ENCODE results near the gene PARN. TPM values are rescaled to one million over a fixed set of nuclear protein-coding genes. Genes with fewer than 3 reads are reported as not detected.

The PARN gene
- total and polyA plus RNA-seq, 4 donors: 12.3 to 44.4 (median 25.2) TPM

- Histone ChIP-seq H3K27me3 (ENCODE audit: control insufficient read depth in 3 of 3, insufficient read depth in 3 of 3, low read length in 2 of 3) (no peaks in the 10 kb centered on the region), H3K9me3 (ENCODE audit: control insufficient read depth in 4 of 4, insufficient read depth in 3 of 4, low read length in 3 of 4) (no peaks in the 10 kb centered on the region), H3K4me1 (ENCODE audit: control insufficient read depth in 5 of 5, insufficient read depth in 5 of 5, low read length in 5 of 5) (peaks cover 0 to 6% (median 0%) of the 10 kb centered on the region in 5 donors), H3K9ac (ENCODE audit: insufficient read depth in 1 of 2, low read length in 2 of 2) (no peak overlapping the region), H3K4me3 (no peak overlapping the region), H3K27ac (ENCODE audit: low read depth in 1 of 2, low read length in 1 of 2) (no peak overlapping the region), H3K36me3 (ENCODE audit: control insufficient read depth in 4 of 4, insufficient read depth in 4 of 4, low read length in 4 of 4) (peaks cover 0 to 1% (median 0%) of the 10 kb centered on the region in 4 donors)
- no peak for DNase-seq
- 80 to 81% methylated on average over 9 of the region's 9 CpGs for WGBS, 2 donors
- TF ChIP-seq, protein P1, sequence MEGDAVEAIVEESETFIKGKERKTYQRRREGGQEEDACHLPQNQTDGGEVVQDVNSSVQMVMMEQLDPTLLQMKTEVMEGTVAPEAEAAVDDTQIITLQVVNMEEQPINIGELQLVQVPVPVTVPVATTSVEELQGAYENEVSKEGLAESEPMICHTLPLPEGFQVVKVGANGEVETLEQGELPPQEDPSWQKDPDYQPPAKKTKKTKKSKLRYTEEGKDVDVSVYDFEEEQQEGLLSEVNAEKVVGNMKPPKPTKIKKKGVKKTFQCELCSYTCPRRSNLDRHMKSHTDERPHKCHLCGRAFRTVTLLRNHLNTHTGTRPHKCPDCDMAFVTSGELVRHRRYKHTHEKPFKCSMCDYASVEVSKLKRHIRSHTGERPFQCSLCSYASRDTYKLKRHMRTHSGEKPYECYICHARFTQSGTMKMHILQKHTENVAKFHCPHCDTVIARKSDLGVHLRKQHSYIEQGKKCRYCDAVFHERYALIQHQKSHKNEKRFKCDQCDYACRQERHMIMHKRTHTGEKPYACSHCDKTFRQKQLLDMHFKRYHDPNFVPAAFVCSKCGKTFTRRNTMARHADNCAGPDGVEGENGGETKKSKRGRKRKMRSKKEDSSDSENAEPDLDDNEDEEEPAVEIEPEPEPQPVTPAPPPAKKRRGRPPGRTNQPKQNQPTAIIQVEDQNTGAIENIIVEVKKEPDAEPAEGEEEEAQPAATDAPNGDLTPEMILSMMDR (IDR thresholded peaks at IDR 0.05; ENCODE audit: control extremely low read depth, extremely low read depth): no peak
- ATAC-seq (ENCODE audit: insufficient read depth, low FRiP score): no peak
These were observed 202.6 kb downstream of the PARN start for GRCh38 chr16:14427371-14427948.

GRCh38 chr16:14424595-14424994 lies 205.5 kb downstream of the PARN start:
- ATAC-seq (ENCODE audit: insufficient read depth, low FRiP score) (no peak), DNase-seq (no peak)
- Histone ChIP-seq H3K9ac (ENCODE audit: insufficient read depth in 1 of 2, low read length in 2 of 2) (no peak overlapping the region), H3K9me3 (ENCODE audit: control insufficient read depth in 4 of 4, insufficient read depth in 3 of 4, low read length in 3 of 4) (no peaks in the 10 kb centered on the region), H3K4me1 (ENCODE audit: control insufficient read depth in 5 of 5, insufficient read depth in 5 of 5, low read length in 5 of 5) (peaks cover 0 to 11% (median 6%) of the 10 kb centered on the region in 5 donors), H3K36me3 (ENCODE audit: control insufficient read depth in 4 of 4, insufficient read depth in 4 of 4, low read length in 4 of 4) (peaks cover 0 to 1% (median 0%) of the 10 kb centered on the region in 4 donors), H3K27me3 (ENCODE audit: control insufficient read depth in 3 of 3, insufficient read depth in 3 of 3, low read length in 2 of 3) (no peaks in the 10 kb centered on the region), H3K4me3 (no peak overlapping the region), H3K27ac (ENCODE audit: low read depth in 1 of 2, low read length in 1 of 2) (no peak overlapping the region)
- TF ChIP-seq, protein P1 (IDR thresholded peaks at IDR 0.05; ENCODE audit: control extremely low read depth, extremely low read depth): no peak
- 76 to 79% methylated on average over 4 of the region's 4 CpGs for WGBS, 2 donors

DNA sequence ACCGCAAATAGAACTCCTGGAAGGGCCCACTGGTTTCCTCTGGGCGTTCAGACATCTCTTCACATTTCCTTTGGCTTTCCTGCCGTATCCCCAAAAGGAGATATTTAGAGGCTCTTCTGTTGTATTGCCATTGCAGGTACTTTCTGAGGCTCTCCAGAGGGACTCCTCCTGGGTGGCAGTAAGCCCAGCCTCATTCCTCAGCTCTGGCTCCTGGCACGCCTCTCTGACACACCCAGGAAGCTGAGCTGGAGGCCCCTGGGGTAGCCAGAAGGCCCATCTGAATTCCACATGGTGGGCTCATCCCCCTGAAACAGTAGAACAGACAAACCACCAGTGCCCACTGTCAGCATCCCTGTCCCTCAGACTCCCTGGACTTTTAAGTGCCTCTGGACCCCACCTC lies 206.7 kb downstream of the PARN start:
- Histone ChIP-seq H3K27ac (ENCODE audit: low read depth in 1 of 2, low read length in 1 of 2) (no peak overlapping the region), H3K4me1 (ENCODE audit: control insufficient read depth in 5 of 5, insufficient read depth in 5 of 5, low read length in 5 of 5) (peaks cover 0 to 17% (median 6%) of the 10 kb centered on the region in 5 donors), H3K27me3 (ENCODE audit: control insufficient read depth in 3 of 3, insufficient read depth in 3 of 3, low read length in 2 of 3) (no peaks in the 10 kb centered on the region), H3K4me3 (no peak overlapping the region), H3K9ac (ENCODE audit: insufficient read depth in 1 of 2, low read length in 2 of 2) (no peak overlapping the region), H3K36me3 (ENCODE audit: control insufficient read depth in 4 of 4, insufficient read depth in 4 of 4, low read length in 4 of 4) (no peaks in the 10 kb centered on the region), H3K9me3 (ENCODE audit: control insufficient read depth in 4 of 4, insufficient read depth in 3 of 4, low read length in 3 of 4) (no peaks in the 10 kb centered on the region)
- ATAC-seq (ENCODE audit: insufficient read depth, low FRiP score) (no peak), DNase-seq (no peak)
- TF ChIP-seq, protein P1 (IDR thresholded peaks at IDR 0.05; ENCODE audit: control extremely low read depth, extremely low read depth): no peak
- WGBS, 2 donors: 71 to 78% methylated on average over 4 of the region's 4 CpGs

All from lung (tissue), 12 donors.